Epithelial cell of proximal tubule (primary cell): ENCODE results near the gene ARHGAP26. TPM values are rescaled to one million over a fixed set of nuclear protein-coding genes. Genes with fewer than 3 reads are reported as not detected.

Experiments used
- DNase-seq: peaks from one replicate; pipeline ENCODE4 v3.0.0-alpha.2; 2011; ENCODE audit warnings: low read depth
- H3K4me3 ChIP-seq: 2 replicates; pipeline ENCODE4 v1.5.1; 2011; ENCODE audit warnings: low read depth, mild to moderate bottlenecking, low read length
- CTCF ChIP-seq: conservative IDR thresholded peaks from 2 replicates; pipeline ENCODE4 v1.5.1; 2012; ENCODE audit warnings: low read depth, mild to moderate bottlenecking, low read length
- total RNA-seq: library from RNA; depleted of rRNA; stranded (reverse); fragments of >200 nt; gene quantifications from 2 replicates; pipeline ENCODE4 v1.2.3, GENCODE V29; 2015

ARHGAP26 gene
- total RNA-seq, 1 donor from 2014 or later: 7.0 TPM

GRCh38 chr5:143139585-143139984 is 369.4 kb downstream of the ARHGAP26 start:
- DNase-seq: no peak
- no peak for TF ChIP-seq CTCF
- H3K4me3 ChIP-seq: no peak overlapping the region

GRCh38 chr5:143140492-143141203 is 370.5 kb downstream of the ARHGAP26 start:
- TF ChIP-seq CTCF: no peak
- H3K4me3 ChIP-seq: no peak overlapping the region
- DNase-seq: no peak

- no peak overlapping the region for H3K4me3 ChIP-seq
- no peak for DNase-seq
- TF ChIP-seq CTCF: no peak
These were observed 371.5 kb downstream of the ARHGAP26 start for GRCh38 chr5:143141652-143142051.

GRCh38 chr5:143142596-143143435 is 372.6 kb downstream of the ARHGAP26 start:
- DNase-seq: no peak

GRCh38 chr5:143143973-143144372 is 373.8 kb downstream of the ARHGAP26 start:
- no peak for TF ChIP-seq CTCF
- DNase-seq: no peak
- no peak overlapping the region for H3K4me3 ChIP-seq

More at GRCh38 chr5:143142596-143143435, 372.6 kb downstream of the ARHGAP26 start:
- no peak overlapping the region for H3K4me3 ChIP-seq
- no peak for TF ChIP-seq CTCF

- DNase-seq: no peak
- TF ChIP-seq CTCF: no peak
- no peak overlapping the region for H3K4me3 ChIP-seq
These were observed 375.3 kb downstream of the ARHGAP26 start for GRCh38 chr5:143145243-143146160.
